ENCODE measurements around the gene CDH24.

Gene CDH24

DNA sequence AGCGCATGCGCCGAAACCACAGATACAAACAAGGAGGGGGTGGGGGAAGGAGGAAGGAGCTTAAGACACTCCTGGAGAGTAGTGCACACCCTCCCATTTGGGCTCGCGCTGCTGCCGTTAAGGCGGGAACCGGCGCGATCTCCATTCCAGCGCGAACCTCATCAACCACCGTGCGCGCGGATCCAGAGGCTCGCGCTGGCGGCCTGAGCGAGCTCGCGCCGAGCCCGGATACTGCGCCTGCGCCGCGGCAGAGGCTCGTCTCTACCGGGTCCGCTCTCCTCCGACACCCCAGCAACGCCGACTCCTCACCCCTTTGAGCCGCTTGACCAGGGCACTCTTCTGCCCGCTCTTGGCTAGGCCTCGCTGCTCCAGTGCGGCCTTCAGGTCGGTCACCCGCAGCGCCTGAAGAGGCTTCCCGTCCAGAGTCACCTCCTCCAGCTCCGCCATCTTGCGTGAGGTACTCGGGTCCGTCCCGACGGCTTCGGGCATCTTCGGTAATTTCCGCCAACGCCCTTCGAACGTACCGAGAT lies 37.4 kb upstream of the CDH24 start, which contains the start of gene ACIN1:
Gene ACIN1 (minus strand): TSS at position 471 of the 530 bp plus-strand sequence. CDS start 24 bp downstream, at position 447.
- Histone ChIP-seq H3K27ac (peak within 1 kb of the TSS; percentile 84), H3K36me3 (ENCODE audit: control insufficient read depth, insufficient read depth, low read length) (no peaks in the 10 kb centered on the region), H2AFZ (peak within 1 kb of the TSS; percentile 86), H3K9me3 (ENCODE audit: control insufficient read depth, low read length) (no peaks in the 10 kb centered on the region), H3K4me3 (ENCODE audit: low read depth, low read length) (peak within 1 kb of the TSS; percentile 98), H3K4me2 (ENCODE audit: low read length) (peak within 1 kb of the TSS; percentile 95), H3K9ac (peak within 1 kb of the TSS; percentile 95), H3K4me1 (peaks cover 4% of the 10 kb centered on the region), H3K79me2 (peaks cover 36% of the 10 kb centered on the region), H3K27me3 (ENCODE audit: control insufficient read depth, insufficient read depth, low read length) (no peaks in the 10 kb centered on the region)
- TF ChIP-seq, protein P1, sequence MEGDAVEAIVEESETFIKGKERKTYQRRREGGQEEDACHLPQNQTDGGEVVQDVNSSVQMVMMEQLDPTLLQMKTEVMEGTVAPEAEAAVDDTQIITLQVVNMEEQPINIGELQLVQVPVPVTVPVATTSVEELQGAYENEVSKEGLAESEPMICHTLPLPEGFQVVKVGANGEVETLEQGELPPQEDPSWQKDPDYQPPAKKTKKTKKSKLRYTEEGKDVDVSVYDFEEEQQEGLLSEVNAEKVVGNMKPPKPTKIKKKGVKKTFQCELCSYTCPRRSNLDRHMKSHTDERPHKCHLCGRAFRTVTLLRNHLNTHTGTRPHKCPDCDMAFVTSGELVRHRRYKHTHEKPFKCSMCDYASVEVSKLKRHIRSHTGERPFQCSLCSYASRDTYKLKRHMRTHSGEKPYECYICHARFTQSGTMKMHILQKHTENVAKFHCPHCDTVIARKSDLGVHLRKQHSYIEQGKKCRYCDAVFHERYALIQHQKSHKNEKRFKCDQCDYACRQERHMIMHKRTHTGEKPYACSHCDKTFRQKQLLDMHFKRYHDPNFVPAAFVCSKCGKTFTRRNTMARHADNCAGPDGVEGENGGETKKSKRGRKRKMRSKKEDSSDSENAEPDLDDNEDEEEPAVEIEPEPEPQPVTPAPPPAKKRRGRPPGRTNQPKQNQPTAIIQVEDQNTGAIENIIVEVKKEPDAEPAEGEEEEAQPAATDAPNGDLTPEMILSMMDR (IDR thresholded peaks at IDR 0.05): no peak

DNA sequence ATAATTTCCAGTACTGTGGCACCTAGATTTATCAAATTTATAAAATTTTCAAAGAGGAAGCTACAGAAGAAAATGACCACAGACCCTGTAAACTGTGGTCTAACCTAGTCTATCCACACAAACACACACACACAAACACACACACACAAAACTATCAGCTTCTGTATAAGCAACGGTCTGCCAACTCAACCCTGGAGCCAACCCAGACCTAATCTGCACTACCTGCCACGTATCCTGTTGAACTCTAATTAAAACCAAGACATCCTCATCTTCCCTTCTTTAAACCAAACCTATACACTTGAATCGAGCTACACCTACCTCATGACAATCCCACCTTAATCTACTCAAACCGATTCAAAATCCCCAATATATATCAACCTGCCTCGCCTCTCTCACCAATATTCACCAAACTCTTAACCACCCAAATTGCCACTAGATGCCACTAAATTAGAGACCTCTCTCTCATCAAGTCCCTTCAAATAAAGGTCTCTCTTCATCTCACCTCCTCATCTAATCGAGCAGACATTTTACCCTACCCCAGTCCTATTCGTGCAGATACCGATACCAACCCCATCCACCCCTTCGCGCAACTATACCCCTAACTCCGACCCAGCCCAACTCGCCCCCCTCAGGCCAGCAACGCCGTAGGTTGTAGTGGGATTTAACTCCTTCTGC lies 36.8 kb upstream of the CDH24 start:
- TF ChIP-seq, protein P1 (IDR thresholded peaks at IDR 0.05): no peak
- Histone ChIP-seq H3K4me3 (ENCODE audit: low read depth, low read length) (peak overlapping the region; percentile 98), H3K27ac (peak overlapping the region; percentile 84), H3K9ac (peak overlapping the region; percentile 95), H3K79me2 (peaks cover 36% of the 10 kb centered on the region), H3K4me2 (ENCODE audit: low read length) (peak overlapping the region; percentile 95), H3K9me3 (ENCODE audit: control insufficient read depth, low read length) (no peaks in the 10 kb centered on the region), H2AFZ (peak overlapping the region; percentile 86), H3K36me3 (ENCODE audit: control insufficient read depth, insufficient read depth, low read length) (no peaks in the 10 kb centered on the region), H3K4me1 (peaks cover 4% of the 10 kb centered on the region), H3K27me3 (ENCODE audit: control insufficient read depth, insufficient read depth, low read length) (no peaks in the 10 kb centered on the region)

DNA sequence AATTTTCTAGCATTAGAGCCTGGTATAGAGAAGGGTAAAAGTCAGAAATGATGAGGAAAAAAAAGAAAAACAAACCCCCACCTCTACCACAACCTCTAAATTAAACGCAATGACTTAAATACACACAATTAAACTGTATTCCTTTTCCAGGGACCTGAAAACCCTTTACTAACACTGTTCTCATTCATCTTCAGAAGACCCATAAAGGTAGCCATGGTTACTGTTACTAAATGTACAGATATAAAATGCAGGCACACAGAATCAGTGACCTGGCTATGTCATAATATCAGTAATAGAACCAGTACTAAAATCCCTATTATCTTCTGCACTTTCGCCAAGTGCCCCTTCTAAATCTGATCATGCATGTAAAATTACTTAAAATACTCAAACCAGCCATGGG lies 36.2 kb upstream of the CDH24 start:
- Histone ChIP-seq H3K4me3 (ENCODE audit: low read depth, low read length) (peak overlapping the region; percentile 98), H3K36me3 (ENCODE audit: control insufficient read depth, insufficient read depth, low read length) (no peaks in the 10 kb centered on the region), H2AFZ (no peak overlapping the region), H3K4me1 (peaks cover 4% of the 10 kb centered on the region), H3K27me3 (ENCODE audit: control insufficient read depth, insufficient read depth, low read length) (no peaks in the 10 kb centered on the region), H3K9me3 (ENCODE audit: control insufficient read depth, low read length) (no peaks in the 10 kb centered on the region), H3K9ac (no peak overlapping the region), H3K4me2 (ENCODE audit: low read length) (peak overlapping the region; percentile 95), H3K27ac (no peak overlapping the region), H3K79me2 (peaks cover 39% of the 10 kb centered on the region)
- TF ChIP-seq, protein P1 (IDR thresholded peaks at IDR 0.05): no peak

DNA sequence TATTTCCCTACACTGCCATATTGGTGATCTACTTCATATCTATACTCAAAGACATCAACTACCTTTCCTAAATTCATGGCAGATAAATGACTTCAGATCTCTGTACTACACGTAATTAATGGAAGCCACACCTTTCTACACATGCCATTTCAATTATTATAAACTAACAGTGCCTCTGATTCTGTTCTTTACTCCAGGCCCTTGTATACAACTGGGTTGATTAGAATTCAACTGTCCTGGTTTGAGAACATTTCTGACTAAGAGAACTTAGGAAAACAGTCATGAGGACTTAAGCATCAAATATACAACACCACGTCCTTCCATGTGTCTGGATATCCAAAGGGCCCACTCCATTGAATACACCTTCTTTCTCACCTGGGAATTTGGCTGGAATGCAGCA lies 35.8 kb upstream of the CDH24 start:
- Histone ChIP-seq H3K79me2 (peaks cover 39% of the 10 kb centered on the region), H3K9ac (no peak overlapping the region), H3K4me1 (peaks cover 4% of the 10 kb centered on the region), H3K4me3 (ENCODE audit: low read depth, low read length) (no peak overlapping the region), H3K27ac (no peak overlapping the region), H3K36me3 (ENCODE audit: control insufficient read depth, insufficient read depth, low read length) (no peaks in the 10 kb centered on the region), H3K27me3 (ENCODE audit: control insufficient read depth, insufficient read depth, low read length) (no peaks in the 10 kb centered on the region), H2AFZ (no peak overlapping the region), H3K9me3 (ENCODE audit: control insufficient read depth, low read length) (no peaks in the 10 kb centered on the region), H3K4me2 (ENCODE audit: low read length) (no peak overlapping the region)
- TF ChIP-seq, protein P1 (IDR thresholded peaks at IDR 0.05): no peak
